HL-60 (cell line): Measurements from ENCODE around the gene EIF3K.
"Not testable (repeated sequence)": the region's sequence is repeated elsewhere in the genome, so short reads cannot be mapped to it uniquely, and the experiment has no call there.

Experiments used
- GABPA ChIP-seq: IDR thresholded peaks from 2 replicates; pipeline ENCODE4 v1.6.1; 2012; ENCODE audit warnings: low read depth
- POLR2AphosphoS5 ChIP-seq: IDR thresholded peaks from 2 replicates; pipeline ENCODE4 v1.6.1; 2012; ENCODE audit warnings: low read depth
- TF ChIP-seq, protein P1 (sequence below): IDR thresholded peaks from 2 replicates; pipeline ENCODE4 v1.6.1; 2012; ENCODE audit warnings: low read depth; ENCODE audit not compliant: insufficient replicate concordance
- TF ChIP-seq, protein P2 (sequence below): IDR thresholded peaks from one replicate; pipeline ENCODE4 v1.5.1; 2011; ENCODE audit warnings: low read length, control low read depth, inconsistent platforms; ENCODE audit not compliant: insufficient read depth

DNA sequence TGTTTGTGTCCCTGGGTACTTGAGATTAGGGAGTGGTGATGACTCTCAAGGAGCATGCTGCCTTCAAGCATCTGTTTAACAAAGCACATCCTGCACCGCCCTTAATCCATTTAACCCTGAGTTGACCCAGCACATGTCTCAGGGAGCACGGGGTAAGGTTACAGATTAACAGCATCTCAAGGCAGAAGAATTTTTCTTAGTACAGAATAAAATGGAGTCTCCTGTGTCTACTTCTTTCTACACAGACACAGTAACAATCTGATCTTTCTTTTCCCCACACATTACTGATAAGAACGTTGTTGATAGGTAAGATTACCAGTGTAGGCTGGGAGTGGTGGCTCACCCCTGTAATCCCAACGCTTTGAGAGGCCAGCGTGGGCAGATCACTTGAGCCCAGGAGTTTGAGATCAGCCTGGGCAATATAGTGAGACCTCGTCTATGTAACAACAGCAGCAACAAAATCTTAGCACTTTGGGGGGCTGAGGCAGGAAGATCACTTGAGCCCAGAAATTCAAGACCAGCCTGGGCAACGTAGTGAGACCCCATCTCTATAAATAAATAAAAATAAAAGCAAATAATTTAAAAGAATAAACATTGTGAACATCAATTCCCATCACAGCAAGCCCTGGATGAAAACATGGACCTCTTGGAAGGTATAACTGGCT, 13.0 kb downstream of the EIF3K start:
- TF ChIP-seq, protein P1, sequence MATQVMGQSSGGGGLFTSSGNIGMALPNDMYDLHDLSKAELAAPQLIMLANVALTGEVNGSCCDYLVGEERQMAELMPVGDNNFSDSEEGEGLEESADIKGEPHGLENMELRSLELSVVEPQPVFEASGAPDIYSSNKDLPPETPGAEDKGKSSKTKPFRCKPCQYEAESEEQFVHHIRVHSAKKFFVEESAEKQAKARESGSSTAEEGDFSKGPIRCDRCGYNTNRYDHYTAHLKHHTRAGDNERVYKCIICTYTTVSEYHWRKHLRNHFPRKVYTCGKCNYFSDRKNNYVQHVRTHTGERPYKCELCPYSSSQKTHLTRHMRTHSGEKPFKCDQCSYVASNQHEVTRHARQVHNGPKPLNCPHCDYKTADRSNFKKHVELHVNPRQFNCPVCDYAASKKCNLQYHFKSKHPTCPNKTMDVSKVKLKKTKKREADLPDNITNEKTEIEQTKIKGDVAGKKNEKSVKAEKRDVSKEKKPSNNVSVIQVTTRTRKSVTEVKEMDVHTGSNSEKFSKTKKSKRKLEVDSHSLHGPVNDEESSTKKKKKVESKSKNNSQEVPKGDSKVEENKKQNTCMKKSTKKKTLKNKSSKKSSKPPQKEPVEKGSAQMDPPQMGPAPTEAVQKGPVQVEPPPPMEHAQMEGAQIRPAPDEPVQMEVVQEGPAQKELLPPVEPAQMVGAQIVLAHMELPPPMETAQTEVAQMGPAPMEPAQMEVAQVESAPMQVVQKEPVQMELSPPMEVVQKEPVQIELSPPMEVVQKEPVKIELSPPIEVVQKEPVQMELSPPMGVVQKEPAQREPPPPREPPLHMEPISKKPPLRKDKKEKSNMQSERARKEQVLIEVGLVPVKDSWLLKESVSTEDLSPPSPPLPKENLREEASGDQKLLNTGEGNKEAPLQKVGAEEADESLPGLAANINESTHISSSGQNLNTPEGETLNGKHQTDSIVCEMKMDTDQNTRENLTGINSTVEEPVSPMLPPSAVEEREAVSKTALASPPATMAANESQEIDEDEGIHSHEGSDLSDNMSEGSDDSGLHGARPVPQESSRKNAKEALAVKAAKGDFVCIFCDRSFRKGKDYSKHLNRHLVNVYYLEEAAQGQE: not testable (repeated sequence)
- not testable (repeated sequence) for TF ChIP-seq POLR2AphosphoS5, GABPA
- TF ChIP-seq, protein P2, sequence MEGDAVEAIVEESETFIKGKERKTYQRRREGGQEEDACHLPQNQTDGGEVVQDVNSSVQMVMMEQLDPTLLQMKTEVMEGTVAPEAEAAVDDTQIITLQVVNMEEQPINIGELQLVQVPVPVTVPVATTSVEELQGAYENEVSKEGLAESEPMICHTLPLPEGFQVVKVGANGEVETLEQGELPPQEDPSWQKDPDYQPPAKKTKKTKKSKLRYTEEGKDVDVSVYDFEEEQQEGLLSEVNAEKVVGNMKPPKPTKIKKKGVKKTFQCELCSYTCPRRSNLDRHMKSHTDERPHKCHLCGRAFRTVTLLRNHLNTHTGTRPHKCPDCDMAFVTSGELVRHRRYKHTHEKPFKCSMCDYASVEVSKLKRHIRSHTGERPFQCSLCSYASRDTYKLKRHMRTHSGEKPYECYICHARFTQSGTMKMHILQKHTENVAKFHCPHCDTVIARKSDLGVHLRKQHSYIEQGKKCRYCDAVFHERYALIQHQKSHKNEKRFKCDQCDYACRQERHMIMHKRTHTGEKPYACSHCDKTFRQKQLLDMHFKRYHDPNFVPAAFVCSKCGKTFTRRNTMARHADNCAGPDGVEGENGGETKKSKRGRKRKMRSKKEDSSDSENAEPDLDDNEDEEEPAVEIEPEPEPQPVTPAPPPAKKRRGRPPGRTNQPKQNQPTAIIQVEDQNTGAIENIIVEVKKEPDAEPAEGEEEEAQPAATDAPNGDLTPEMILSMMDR: not testable (repeated sequence)
